HG03139 (cell line): ENCODE results near the gene STK32A.
"Not testable (repeated sequence)": the region's sequence is repeated elsewhere in the genome, so short reads cannot be mapped to it uniquely, and the experiment has no call there.

Experiments used
- ATAC-seq: cut with Tn5 transposase; IDR thresholded peaks from one replicate; pipeline ENCODE4 v1.9.1; 2021; ENCODE audit not compliant: unreplicated experiment

STK32A gene

DNA sequence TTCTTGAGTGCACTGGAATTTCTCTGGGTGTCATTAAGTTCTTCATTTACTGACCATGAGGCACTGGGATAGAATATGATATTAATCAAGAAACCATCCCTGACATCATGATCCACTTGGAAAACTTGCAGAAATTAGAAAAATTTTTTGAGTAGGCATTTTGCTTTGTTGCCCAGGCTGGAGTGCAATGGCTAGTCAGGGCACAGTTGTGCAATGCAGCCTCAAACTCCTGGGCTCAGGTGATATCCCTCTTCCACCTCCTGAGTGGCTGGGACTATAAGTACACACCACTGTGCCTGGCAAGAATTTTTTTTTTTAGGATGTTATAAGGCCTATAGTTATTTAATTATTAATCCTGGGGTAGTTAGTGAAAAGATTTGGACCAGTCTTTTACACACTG lies 106.5 kb downstream of the STK32A start:
- ATAC-seq, result no peak

DNA sequence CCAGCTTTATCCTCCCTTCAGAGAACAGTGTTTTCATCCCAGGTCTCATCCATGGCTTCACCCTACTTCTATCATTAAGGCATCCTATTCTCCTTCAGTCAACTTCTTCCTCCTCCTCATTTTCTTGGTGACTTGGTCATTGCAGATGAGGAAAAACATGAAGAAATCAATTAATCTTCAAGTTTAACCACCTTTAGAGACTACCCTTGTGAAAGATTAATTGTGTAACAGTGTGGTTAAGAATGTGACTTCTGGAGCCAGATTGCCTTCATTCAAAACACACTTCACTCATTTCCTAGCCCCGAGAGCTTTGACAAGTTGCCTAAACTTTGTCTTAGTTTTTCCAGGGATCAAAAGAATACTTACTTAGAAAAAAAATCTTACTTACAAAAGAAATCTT lies 110.0 kb downstream of the STK32A start:
- ATAC-seq, result no peak

DNA sequence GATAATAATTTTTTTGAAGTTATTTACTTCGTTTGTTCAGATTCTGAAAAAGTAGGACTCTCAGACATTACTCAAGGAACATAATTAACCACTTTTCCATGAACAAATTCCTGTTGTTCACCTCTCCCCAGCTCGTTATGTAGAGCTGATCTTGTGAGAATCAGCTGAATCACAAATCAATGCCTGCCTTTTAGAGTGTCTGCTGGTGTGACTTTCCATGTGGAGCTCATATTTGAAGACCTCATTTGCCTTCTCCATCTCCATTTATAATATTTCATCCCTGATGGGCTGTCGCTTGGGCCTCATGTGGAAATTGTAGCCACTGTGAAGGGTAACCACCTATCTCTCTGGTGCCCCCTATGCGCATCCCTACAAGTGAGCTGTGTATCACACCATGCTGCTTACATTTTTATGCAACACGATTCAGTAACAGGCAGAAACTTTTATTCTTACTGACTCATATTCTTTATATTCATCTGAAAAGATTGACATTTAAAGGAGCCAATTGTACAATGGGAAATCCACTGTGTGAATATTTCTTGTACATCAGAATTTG lies 111.3 kb downstream of the STK32A start:
- no peak for ATAC-seq

DNA sequence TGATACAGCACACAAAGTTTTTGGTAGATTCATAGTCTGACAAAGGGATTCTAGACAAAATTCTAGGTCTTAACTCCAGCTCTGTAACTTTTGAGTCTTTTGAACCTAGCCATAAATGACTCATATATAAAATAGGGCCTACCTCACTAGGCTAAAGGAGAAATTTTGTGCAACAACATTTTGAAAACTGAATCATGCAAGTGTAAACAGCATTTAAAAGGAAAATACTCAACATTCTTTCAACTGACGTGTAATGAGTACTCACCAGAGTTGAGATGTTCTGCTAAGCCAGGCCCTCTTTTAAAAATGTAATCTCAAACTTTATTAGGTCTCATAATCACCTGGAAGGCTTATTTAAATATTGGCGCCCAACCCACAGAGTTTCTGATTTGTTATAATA lies 113.2 kb downstream of the STK32A start:
- no peak for ATAC-seq

DNA sequence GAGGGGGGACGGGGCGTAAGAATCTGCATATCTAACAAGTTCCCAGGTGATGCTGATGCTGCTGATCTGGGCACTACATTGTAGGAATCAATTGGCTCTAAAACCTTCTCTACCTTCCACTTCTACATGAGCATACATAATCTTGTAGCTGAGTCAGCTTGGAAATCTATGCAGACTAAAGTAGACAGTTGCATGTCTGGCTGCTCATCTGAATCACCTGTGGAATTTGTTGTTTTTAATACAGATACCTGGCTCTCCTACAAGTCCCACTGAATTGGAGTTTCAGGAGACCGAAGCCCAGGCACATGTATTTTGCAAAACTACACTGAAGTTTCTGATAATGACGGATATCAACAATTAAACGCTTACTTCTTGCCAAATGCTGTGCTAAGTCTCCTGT lies 113.6 kb downstream of the STK32A start:
- ATAC-seq, result no peak

DNA sequence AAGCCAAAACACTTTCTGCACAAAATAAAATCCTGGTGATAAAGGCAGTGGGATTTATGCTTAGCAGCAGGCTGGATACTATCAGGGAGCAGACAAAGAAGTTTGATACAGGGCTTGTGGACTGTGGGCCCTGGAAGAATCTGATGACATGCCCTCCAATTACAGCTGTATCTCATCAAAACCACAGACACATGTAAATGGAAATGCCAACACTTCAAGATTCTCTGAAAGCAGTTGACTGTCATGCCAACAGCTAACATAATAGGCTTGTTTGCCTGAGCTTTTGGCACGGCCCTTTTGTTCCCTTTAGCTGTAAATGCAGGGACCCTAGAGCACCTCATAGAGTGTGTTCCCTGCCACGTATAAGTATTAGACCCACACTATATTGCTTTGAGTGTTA lies 114.4 kb downstream of the STK32A start:
- ATAC-seq, result no peak

DNA sequence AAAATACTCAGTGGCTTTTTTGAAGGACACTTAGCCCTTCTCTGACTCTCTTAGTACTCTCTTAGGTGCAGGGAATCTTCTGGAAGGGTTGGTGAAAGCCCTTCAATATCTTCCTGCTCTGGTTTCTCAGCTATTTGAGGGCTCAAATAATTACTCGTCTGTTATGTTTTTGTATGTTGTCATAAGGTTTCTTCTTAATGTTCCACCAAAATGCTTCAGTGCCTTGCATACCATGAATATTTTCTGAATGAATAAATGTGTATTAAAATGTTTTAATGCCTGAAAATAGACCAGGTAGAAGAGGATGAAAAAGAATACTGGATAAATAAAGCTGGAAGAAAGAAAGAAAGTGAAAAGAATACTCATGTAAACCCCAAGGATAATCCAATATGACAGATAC lies 124.3 kb downstream of the STK32A start:
- no peak for ATAC-seq

DNA sequence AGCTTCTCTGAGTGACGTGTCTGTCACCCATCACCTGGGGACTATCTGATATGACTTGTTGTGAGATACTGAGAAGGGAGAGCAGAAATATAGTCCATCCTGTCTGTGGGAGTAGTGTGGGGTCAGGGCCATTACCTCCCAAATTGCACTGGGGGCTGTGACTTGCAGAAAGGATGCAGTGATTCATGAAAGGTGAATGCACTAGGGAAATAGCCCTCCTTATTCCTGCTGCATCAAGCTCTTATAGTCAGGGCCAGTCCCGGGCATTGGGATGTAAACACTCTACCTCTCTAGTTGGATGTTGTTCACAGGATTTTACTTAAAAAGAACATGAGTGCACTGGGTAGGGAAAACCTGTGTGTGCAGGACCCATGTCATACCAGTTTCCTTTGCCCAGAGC lies 124.8 kb downstream of the STK32A start:
- no peak for ATAC-seq

DNA sequence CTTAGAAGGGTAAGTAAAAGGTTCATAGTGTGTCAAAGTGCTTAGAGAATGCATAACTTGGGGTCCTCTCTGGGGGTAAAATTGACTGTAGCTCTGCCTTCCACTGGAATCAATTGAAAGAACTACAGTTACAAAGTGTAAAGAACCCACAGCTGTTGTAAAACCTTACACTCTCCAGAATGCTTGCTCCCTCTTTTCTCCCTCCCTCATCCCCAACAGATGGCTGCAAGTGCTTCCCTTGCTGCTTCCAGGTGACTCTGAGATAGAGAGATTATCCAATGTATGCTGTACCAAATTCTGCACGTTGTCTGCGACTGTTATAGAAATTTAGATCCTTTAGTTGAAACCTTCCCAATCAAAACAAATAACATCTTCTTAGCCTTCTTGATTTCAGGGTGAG lies 126.0 kb downstream of the STK32A start:
- ATAC-seq, result no peak

DNA sequence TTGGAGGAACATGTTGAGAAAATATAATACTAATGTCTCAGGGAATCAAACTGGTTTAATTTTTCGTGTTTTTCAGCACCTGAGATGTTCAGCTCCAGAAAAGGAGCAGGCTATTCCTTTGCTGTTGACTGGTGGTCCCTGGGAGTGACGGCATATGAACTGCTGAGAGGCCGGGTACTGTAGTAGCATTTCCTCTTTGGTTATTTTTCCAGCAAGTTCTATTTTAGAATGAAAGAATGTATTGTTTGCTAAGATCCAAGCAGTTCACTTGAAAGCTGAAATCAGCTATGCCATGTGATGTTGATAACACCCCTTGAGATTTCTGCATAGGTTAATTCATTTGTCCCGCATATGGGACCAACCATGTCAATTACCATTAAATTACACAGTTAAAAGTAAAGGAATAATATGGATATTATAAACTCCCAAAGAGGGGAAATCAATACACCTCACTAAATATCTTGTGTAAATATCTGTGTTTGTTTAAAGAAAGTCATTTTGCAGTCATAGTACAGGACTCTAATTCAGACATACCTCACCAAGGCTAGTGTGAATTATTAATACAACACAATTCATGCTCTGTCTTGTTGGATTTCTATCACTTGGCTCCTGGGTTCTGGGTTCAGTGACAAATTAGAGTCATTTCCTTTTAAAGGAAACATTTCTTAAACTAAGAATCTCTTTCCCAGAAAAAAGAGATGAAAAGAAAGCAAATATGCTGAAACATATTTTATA lies 126.8 kb downstream of the STK32A start:
- no peak for ATAC-seq

DNA sequence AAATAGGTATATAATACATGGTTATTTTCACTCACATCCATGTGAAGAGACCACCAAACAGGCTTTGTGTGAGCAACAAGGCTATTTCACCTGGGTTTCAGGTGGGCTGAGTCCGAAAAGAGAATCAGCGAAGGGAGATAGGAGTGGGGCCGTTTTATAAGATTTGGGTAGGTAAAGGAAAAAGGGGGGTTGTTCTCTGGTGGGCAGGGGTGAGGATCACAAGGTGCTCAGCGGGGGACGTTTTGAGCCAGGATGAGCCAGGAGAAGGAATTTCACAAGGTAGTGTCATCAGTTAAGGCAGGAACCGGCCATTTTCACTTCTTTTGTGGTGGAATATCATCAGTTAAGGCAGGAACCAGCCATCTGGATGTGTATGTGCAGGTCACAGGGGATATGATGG lies 132.6 kb downstream of the STK32A start:
- ATAC-seq, result not testable (repeated sequence)

DNA sequence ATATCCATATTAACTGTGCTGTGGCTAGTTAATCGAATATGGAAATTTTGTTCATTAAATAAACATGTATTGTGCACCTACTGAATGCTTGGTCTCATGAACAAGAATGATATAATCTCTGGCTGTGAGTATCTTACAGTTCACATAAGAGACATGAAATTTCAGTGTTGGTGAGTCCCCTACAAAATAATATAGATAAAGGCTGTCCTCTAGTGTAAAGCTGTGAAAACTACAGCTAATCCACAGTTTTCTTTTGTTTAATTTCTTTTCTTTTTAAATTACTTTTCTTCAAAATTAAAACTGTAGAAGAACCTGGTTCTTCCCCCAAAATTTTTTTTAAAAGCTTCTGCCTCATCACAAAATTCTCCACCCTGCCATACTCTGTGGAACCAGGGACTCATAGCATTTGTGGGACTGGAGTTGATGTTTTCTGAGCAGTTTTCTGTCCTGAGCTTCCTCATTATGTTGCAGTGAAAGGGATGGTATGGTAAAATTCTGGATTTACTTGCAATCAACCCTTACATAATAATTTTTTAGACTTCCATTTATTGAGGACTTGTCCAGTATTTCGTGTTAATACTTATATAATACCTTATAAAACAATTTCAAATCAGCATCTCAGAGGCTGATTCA lies 135.0 kb downstream of the STK32A start:
- no peak for ATAC-seq

DNA sequence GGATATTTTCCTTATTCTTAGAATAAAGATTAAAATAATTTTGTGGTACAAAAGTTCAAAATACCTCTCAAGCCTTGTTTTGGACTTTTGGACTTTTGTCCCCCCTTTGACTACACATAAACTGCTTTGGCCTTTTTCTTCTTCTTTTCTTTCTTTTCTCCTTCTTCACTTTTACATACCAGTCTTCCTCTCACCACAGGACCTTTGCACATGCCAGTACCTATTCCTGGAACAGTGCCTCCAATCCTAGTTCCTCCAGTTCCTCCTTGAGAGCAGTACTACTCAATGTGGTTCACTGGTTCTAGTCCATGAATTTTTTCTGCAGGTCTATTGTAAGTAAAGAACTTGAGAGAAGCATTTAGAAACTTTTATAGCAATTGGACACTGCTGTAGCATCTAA lies 136.5 kb downstream of the STK32A start:
- no peak for ATAC-seq

DNA sequence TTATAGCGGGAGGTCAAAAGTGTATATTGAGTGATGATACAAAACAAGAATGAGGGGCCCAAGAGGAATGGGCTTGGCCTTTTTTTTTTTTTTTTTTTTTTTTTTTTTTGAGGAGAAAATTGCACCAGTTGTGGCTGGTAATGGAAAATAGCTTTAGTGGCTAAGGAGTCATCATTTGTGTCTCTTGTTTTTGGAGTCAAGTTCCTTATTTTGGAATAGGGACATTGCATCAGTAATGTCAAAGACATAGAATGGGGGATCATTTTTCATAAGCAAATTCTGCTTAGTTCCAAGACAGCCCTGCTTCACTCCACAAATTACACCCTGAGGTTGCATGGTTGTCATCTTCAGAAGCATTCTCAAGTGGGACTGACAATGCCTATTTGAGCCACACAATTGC lies 137.4 kb downstream of the STK32A start:
- no peak for ATAC-seq

DNA sequence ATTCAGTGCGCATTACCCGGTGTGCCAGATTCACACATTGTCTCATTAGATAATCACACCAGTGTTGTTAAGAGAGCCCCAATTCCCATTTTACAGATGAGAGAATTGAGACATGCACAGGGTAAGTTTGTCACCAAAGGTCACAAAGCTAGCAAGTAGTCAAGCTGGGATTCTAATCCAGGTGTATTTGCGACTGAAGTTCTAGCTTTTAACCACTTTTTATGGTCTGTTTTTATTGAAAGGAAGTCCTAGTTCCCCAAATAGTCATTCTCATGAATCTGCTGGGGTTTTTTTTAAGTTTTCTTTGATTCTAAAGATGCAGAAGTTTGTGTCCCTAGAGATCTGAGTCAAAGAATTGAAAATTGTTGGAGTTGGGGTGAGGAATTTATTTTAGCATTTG lies 138.5 kb downstream of the STK32A start:
- ATAC-seq, result no peak

DNA sequence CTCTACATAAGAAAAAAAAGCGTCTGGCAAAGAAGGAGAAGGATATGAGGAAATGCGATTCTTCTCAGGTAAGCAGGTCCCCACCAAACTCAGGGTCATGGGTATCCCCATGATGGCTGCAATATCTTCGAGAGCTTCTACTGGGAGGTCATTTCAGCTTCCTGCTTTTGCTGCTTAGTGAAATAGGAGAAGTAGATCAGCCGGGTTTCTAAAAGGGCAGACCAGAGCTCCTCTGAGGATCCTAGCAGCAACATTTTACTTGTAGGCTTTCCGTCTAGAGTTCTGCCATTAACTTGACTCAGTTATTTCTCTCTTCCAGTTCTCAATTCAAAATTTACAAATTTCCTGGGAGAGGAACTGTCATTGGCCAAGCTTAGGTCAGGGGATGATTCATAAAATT lies 140.3 kb downstream of the STK32A start:
- ATAC-seq, result no peak

DNA sequence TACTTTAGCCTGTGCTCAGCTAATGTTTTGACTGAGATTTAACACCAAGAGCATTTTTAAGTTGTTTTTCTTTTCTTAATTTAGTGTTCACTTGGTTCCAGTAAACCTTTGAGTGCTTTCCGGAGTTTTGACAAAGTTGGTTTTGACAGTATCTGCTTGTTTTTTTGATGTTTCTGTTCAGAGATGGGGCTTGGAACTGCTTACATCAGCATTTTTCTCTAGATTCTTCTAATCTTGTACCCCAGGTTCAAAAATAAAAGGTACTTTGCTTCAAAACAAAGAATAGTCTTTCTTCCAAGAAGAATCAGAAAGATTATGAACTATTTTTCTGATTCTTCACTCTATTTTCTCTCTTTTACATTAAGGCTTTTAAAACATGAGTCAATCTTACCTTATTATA lies 142.9 kb downstream of the STK32A start:
- ATAC-seq, result no peak

DNA sequence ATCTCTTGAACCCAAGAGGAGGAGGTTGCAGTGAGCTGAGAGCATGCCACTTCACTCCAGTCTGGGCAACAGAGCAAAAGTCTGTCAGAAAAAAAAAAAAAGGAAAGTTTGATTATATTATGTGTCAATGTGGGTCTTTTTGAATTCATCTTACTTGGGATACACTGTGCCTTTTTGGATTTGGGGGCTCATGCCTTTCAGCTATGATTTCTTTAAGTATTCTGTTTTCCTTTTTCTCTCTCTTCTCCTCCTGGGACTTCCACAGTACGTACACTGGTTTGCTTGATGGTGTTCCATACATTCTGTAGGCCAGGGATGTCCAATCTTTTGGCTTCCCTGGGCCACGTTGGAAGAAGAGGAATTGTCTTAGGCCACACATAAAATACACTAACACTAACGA lies 146.7 kb downstream of the STK32A start:
- ATAC-seq, result no peak

DNA sequence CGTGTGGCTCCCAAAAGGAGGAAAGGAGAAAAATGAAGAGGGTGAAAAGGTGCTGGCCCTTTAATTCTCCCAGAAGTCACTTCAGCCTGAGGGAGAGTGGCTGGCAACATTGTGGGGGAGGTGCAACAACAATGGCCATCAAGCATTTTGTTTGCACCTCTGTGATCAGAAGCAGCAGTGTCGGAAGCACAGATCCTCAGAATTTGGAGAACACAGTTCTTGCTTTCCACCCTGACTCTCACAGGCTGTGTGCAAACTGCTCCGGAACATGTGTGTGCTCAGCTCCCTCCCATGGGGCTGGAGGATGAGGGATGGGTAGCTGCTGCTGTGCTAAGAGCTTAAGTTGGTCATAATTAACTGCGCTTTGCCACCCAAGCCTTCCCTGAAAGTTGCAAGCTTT lies 147.9 kb downstream of the STK32A start:
- no peak for ATAC-seq

DNA sequence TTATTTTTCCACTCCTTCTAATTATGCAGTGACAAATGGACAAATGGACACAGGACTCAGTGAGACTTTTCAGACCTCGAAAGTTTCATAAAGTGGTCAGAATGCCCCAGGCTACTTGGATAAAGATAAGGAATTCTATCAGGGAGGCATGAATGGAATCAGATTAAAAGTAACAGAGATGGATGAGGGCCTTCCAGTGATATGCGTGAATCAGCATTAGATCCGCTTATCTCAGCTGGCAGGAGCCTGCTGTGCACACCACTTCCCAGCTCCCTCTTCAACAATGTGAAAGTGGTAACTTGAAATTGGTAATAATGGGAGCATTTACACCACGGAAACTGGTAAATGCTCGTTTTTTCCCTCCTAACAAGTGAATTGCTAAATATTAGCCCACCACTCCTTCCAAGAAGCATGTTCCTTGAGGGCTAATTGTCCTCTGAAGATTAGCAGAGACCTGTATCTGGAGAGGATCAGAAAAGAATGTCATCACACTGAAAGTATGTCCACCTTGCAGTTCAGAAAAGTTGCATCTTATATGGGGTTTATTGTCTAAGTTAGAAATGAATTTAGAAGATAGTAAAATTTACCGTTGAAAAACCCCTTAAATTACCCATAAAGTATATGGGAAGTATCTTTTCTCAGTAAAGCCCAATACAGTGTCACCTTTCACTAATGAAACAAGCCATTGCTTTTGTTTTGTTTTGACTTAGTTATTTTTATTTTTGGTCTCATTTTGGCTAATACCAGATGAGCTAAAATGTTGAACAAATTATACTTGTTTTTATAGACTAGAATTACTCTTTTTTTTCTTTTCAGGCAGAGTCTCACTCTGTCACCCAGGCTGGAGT lies 149.7 kb downstream of the STK32A start:
- ATAC-seq, result no peak

DNA sequence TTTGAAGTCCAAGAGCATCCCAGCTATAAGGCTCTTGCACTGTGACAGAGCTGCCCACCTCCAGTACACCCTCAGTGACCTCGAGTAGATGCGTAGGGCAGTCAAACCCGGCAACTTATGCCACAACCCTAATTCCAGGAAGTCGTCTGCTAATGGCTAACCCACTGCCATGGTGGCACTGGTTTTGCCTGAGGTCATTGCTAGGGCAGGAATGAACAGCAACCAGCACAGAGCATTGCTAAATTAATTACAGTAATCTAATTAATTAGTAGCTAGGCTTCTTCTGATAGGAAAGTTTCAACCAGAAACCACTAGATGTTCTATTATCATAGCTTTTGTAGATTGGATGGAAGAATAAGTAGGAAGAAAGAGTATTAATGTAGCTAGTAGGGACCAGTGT lies 152.3 kb downstream of the STK32A start:
- no peak for ATAC-seq
